Measurements from ENCODE around the gene CFAP53. TPM values are rescaled to one million over a fixed set of nuclear protein-coding genes. Genes with fewer than 3 reads are reported as not detected.

Gene CFAP53
- total and polyA plus RNA-seq, 2 of the 13 experiments (the other 11 are each of a cell fraction or from before 2014, with no cell fraction given) = 0.05 to 0.07 TPM

DNA sequence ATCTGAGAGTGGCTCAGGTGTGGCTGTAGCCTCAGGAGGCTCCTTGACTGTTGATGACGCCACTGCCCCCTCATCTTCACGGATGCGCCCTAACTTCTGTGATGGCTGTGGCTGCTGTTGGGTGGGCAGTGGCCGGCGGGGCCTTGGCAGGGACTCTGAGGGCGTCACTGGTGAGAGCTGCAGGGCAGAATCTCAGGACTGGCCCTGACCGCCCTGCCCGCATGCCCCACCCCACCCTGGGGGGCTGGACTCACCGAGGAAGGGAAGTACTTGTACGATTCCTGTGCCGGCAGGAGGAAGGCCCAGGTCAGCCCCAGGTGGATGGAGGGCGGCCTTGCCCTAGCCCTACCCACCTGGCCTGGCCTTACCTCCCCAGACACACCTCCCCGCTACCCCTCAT, 18.8 kb upstream of the CFAP53 start:
- no TSS peak for BruUV-seq (replicated peaks)
- WGBS (ENCODE audit: low lambda C conversion rate) = 100% methylated on average over 6 of the region's 13 CpGs
- in situ Hi-C loops (cut with HindIII; ENCODE audit: extremely low pct_ligation_motif_present, low pct_unique_long_range_greater_than_20kb) = loop anchor here (10.0 kb wide), 1 partner anchor 140 kb away; no protein-coding TSS in a partner anchor
- peaks cover 14% of the 10 kb centered on the region for H3K79me2 ChIP-seq (ENCODE audit: insufficient read depth, low read length)
- no peak for DNase-seq (ENCODE audit: low spot score)
- no peak overlapping the region for H3K9ac ChIP-seq (ENCODE audit: insufficient read depth, low read depth, low read length)
- H3K4me2 ChIP-seq (ENCODE audit: low read depth, low read length) = no peak overlapping the region
- peaks cover 0 to 4% of the 10 kb centered on the region in 2 experiments; a peak in 1 of 5 replicates for H3K27me3 ChIP-seq (ENCODE audit: control insufficient read depth in 1 of 2, insufficient read depth in 2 of 2, low read length in 2 of 2)
- no peaks in the 10 kb centered on the region for H3K9me3 ChIP-seq (ENCODE audit: low read length)
- H2AFZ ChIP-seq (ENCODE audit: low read length) = no peak overlapping the region
- ChIA-PET CTCF (ENCODE audit: low intra/inter-chr PET ratio, low total read pairs) (no interaction called here), POLR2A (no interaction called here)
- H4K20me1 ChIP-seq (ENCODE audit: insufficient read depth, low read length) = no peaks in the 10 kb centered on the region
- no peak overlapping the region for H3K4me3 ChIP-seq (replicated peaks in 1 of 3; ENCODE audit: insufficient read depth in 1 of 3, low read depth in 2 of 3, low read length in 3 of 3)
- intact Hi-C loops (cut with micrococcal nuclease; ENCODE audit: unreplicated experiment) = loop anchor here (5.0 kb wide), 3 partner anchors 72 to 142 kb away; no protein-coding TSS in a partner anchor
- H3K36me3 ChIP-seq (replicated peaks in 1 of 2; ENCODE audit: control insufficient read depth in 1 of 2, insufficient read depth in 2 of 2, low read length in 2 of 2) = peaks cover 9 to 23% of the 10 kb centered on the region in 2 experiments; a peak in 4 of 5 replicates
- no peak for ATAC-seq
- H3K4me1 ChIP-seq (ENCODE audit: insufficient read depth, low read length) = peaks cover 19% of the 10 kb centered on the region
- H3K27ac ChIP-seq (ENCODE audit: extremely low read length, insufficient read depth, low read length) = no peak overlapping the region
- FAIRE-seq = no peak
- TF ChIP-seq ZHX2 (IDR thresholded peaks at IDR 0.05; ENCODE audit: low read depth) (no peak), ZHX2 (CRISPR knock-in tag; IDR thresholded peaks at IDR 0.05; ENCODE audit: borderline replicate concordance) (no peak), ZNF367 (CRISPR knock-in tag; IDR thresholded peaks at IDR 0.05; ENCODE audit: borderline replicate concordance) (no peak), E2F2 (CRISPR knock-in tag; IDR thresholded peaks at IDR 0.05; ENCODE audit: borderline replicate concordance) (no peak), KDM6A (CRISPR knock-in tag; IDR thresholded peaks at IDR 0.05; ENCODE audit: low read depth) (no peak), ZNF546 (CRISPR knock-in tag; conservative IDR thresholded peaks at IDR 0.05) (no peak), ZBTB7B (CRISPR knock-in tag; IDR thresholded peaks at IDR 0.05) (no peak), KDM3A (CRISPR knock-in tag; IDR thresholded peaks at IDR 0.05; ENCODE audit: low read depth) (no peak), POLR2G (IDR thresholded peaks at IDR 0.05; ENCODE audit: low read depth, low read length) (no peak), HNRNPH1 (optimal IDR thresholded peaks at IDR 0.05; ENCODE audit: low read depth, low read length) (no peak), ZNF773 (CRISPR knock-in tag; IDR thresholded peaks at IDR 0.05; ENCODE audit: borderline replicate concordance) (no peak), DNMT1 (CRISPR knock-in tag; IDR thresholded peaks at IDR 0.05) (no peak), ZNF224 (CRISPR knock-in tag; IDR thresholded peaks at IDR 0.05) (no peak), RFX1 (IDR thresholded peaks at IDR 0.05) (no peak)
- TF ChIP-seq, protein P1, sequence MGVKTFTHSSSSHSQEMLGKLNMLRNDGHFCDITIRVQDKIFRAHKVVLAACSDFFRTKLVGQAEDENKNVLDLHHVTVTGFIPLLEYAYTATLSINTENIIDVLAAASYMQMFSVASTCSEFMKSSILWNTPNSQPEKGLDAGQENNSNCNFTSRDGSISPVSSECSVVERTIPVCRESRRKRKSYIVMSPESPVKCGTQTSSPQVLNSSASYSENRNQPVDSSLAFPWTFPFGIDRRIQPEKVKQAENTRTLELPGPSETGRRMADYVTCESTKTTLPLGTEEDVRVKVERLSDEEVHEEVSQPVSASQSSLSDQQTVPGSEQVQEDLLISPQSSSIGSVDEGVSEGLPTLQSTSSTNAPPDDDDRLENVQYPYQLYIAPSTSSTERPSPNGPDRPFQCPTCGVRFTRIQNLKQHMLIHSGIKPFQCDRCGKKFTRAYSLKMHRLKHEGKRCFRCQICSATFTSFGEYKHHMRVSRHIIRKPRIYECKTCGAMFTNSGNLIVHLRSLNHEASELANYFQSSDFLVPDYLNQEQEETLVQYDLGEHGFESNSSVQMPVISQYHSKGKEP (CRISPR knock-in tag; IDR thresholded peaks at IDR 0.05) = no peak
- TF ChIP-seq, protein P2, sequence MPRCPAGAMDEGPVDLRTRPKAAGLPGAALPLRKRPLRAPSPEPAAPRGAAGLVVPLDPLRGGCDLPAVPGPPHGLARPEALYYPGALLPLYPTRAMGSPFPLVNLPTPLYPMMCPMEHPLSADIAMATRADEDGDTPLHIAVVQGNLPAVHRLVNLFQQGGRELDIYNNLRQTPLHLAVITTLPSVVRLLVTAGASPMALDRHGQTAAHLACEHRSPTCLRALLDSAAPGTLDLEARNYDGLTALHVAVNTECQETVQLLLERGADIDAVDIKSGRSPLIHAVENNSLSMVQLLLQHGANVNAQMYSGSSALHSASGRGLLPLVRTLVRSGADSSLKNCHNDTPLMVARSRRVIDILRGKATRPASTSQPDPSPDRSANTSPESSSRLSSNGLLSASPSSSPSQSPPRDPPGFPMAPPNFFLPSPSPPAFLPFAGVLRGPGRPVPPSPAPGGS (CRISPR knock-in tag; IDR thresholded peaks at IDR 0.05) = no peak
